HCT116 (cell line): ENCODE measurements around the gene AASDH. TPM values are rescaled to one million over a fixed set of nuclear protein-coding genes. Genes with fewer than 3 reads are reported as not detected.

Experiments
- ATAC-seq: fragments of 200-7000 bp; cut with Tn5 transposase; 2 replicates; pipeline ENCODE4 v1.9.1; 2020; ENCODE audit warnings: mild to moderate bottlenecking, moderate library complexity
- BruUV-seq: library from RNA; stranded (reverse); fragments of 400-500 nt; replicated peaks from 2 replicates; lab custom pipeline; 2021; lab: Mats Ljungman, UMichigan
- CTCF ChIA-PET: fragments of 300-600 bp; sonication (Branson Sonifier 250); formaldehyde crosslinking; loops from one replicate; lab custom pipeline; 2021; ENCODE audit warnings: antibody characterized with exemption; lab: Charles Lee
- POLR2A ChIA-PET: fragments of 300-600, 350-600 bp; sonication (Branson Sonifier 250); formaldehyde crosslinking; loops from one replicate; lab custom pipeline; 2021; ENCODE audit warnings: antibody characterized with exemption; lab: Charles Lee
- RAD21 ChIA-PET, 2 experiments: fragments of 300-600 bp; sonication (Branson Sonifier 250); formaldehyde crosslinking; loops; one replicate each; lab custom pipeline; 2023; ENCODE audit warnings: low total read pairs in 2 of 2; ENCODE audit not compliant: uncharacterized antibody in 2 of 2, unreplicated experiment in 2 of 2, low non-redundant PET in 1 of 2; lab: Charles Lee
- DNase-seq: peaks from one replicate; pipeline ENCODE4 v3.0.0-alpha.2; 2010; ENCODE audit warnings: low read depth, low spot score
- H2AFZ ChIP-seq: fragments of 200-600 bp; shearing (Covaris generic), sonication (generic); 2 replicates; pipeline ENCODE4 v1.6.1; 2017; ENCODE audit warnings: low read depth, mixed run types, mixed read lengths, antibody characterized with exemption, low read length; ENCODE audit not compliant: poor library complexity, severe bottlenecking
- H3K27ac ChIP-seq: 2 replicates; pipeline ENCODE4 v1.5.1; 2012; ENCODE audit warnings: low read depth, low read length
- H3K27me3 ChIP-seq: fragments of 200-600 bp; sonication (generic); 2 replicates; pipeline ENCODE4 v1.6.1; 2016; ENCODE audit warnings: mixed run types, low read length, mixed read lengths; ENCODE audit not compliant: insufficient read depth
- H3K36me3 ChIP-seq, 2 experiments: fragments of 200-500 bp in 1 of 2; fragments of 200-600 bp in 1 of 2; sonication (Bioruptor generic) in 1 of 2; sonication (generic) in 1 of 2; 2 replicates each; pipeline versions ENCODE4 v1.5.1 to v1.6.1; 2014 to 2016; ENCODE audit warnings: low read length in 2 of 2, inconsistent platforms in 1 of 2, mixed read lengths in 1 of 2, mixed run types in 1 of 2; ENCODE audit not compliant: insufficient read depth in 2 of 2, control insufficient read depth in 1 of 2
- H3K4me1 ChIP-seq, 2 experiments: fragments of 200-600 bp in 1 of 2; sonication (generic) in 1 of 2; 2 replicates each; pipeline versions ENCODE4 v1.5.1 to v1.6.1; 2012 to 2017; ENCODE audit warnings: low read length in 2 of 2, inconsistent platforms in 1 of 2, mild to moderate bottlenecking in 1 of 2, mixed read lengths in 1 of 2, mixed run types in 1 of 2, moderate library complexity in 1 of 2; ENCODE audit not compliant: insufficient read depth in 2 of 2, control insufficient read depth in 1 of 2
- H3K4me2 ChIP-seq: fragments of 200-600 bp; sonication (generic); 2 replicates; pipeline ENCODE4 v1.6.1; 2017; ENCODE audit warnings: mixed run types, low read length, mixed read lengths
- H3K4me3 ChIP-seq, 2 experiments: fragments of 200-600 bp in 1 of 2; sonication (generic) in 1 of 2; replicated peaks in 1 of 2; 2 replicates each; pipeline ENCODE4 v1.5.1; 2011 to 2016; ENCODE audit warnings: low read length in 2 of 2, control low read depth in 1 of 2, low read depth in 1 of 2, mild to moderate bottlenecking in 1 of 2, mixed read lengths in 1 of 2, mixed run types in 1 of 2
- H3K79me2 ChIP-seq: fragments of 200-600 bp; sonication (generic); 2 replicates; pipeline ENCODE4 v1.6.1; 2017; ENCODE audit warnings: mild to moderate bottlenecking, mixed run types, low read length, moderate library complexity, mixed read lengths; ENCODE audit not compliant: insufficient read depth
- H3K9ac ChIP-seq: fragments of 200-600 bp; sonication (generic); 2 replicates; pipeline ENCODE4 v1.6.1; 2016; ENCODE audit warnings: low read length, mixed read lengths
- H3K9me2 ChIP-seq: fragments of 200-600 bp; sonication (generic), shearing (Covaris generic); 2 replicates; pipeline ENCODE4 v1.6.1; 2017; ENCODE audit warnings: mixed run types, mild to moderate bottlenecking, moderate library complexity; ENCODE audit not compliant: insufficient read depth
- H3K9me3 ChIP-seq, 2 experiments: fragments of 200-500 bp in 1 of 2; fragments of 200-600 bp in 1 of 2; sonication (Bioruptor generic) in 1 of 2; sonication (generic) in 1 of 2; 2 replicates each; pipeline ENCODE4 v1.6.1; 2014 to 2017; ENCODE audit warnings: low read length in 2 of 2, mixed read lengths in 2 of 2, inconsistent platforms in 1 of 2, low read depth in 1 of 2, mild to moderate bottlenecking in 1 of 2, mixed run types in 1 of 2, moderate library complexity in 1 of 2; ENCODE audit not compliant: control insufficient read depth in 1 of 2, insufficient read depth in 1 of 2
- H4K20me1 ChIP-seq: fragments of 200-600 bp; sonication (generic), shearing (Covaris generic); 2 replicates; pipeline ENCODE4 v1.6.1; 2017; ENCODE audit warnings: mixed run types, mild to moderate bottlenecking, moderate library complexity; ENCODE audit not compliant: insufficient read depth
- CBX3 ChIP-seq: IDR thresholded peaks from 2 replicates; pipeline ENCODE4 v1.6.1; 2012; ENCODE audit warnings: low read depth
- CTCF ChIP-seq, 3 experiments: fragments of 200-600 bp in 1 of 3; sonication (generic) in 1 of 3; IDR thresholded peaks in 2 of 3; conservative IDR thresholded peaks in 1 of 3; 2 replicates each; pipeline ENCODE4 v1.5.1; 2012 to 2017; ENCODE audit warnings: low read depth in 2 of 3, low read length in 2 of 3, antibody characterized with exemption in 1 of 3, borderline replicate concordance in 1 of 3, control low read depth in 1 of 3, mild to moderate bottlenecking in 1 of 3, mixed read lengths in 1 of 3, mixed run types in 1 of 3, moderate library complexity in 1 of 3; ENCODE audit not compliant: insufficient read depth in 1 of 3
- EGR1 ChIP-seq: IDR thresholded peaks from 2 replicates; pipeline ENCODE4 v1.6.1; 2012; ENCODE audit warnings: low read depth
- ELF1 ChIP-seq: IDR thresholded peaks from 2 replicates; pipeline ENCODE4 v1.6.1; 2012; ENCODE audit warnings: low read depth, borderline replicate concordance
- EZH2phosphoT487 ChIP-seq: fragments of 200-600 bp; IDR thresholded peaks from 2 replicates; pipeline ENCODE4 v1.6.1; 2018; ENCODE audit warnings: antibody characterized with exemption, borderline replicate concordance
- FOSL1 ChIP-seq: IDR thresholded peaks from 2 replicates; pipeline ENCODE4 v1.6.1; 2012; ENCODE audit warnings: low read depth
- POLR2A ChIP-seq: IDR thresholded peaks from 2 replicates; pipeline ENCODE4 v1.7.0; 2011; ENCODE audit warnings: borderline replicate concordance; ENCODE audit not compliant: insufficient read depth, insufficient read length; ENCODE audit errors: extremely low read depth
- POLR2AphosphoS5 ChIP-seq: IDR thresholded peaks from 2 replicates; pipeline ENCODE4 v1.6.1; 2011; ENCODE audit warnings: mild to moderate bottlenecking, low read depth, low read length, moderate library complexity
- RAD21 ChIP-seq: IDR thresholded peaks from 2 replicates; pipeline ENCODE4 v1.6.1; 2012; ENCODE audit warnings: low read depth, mild to moderate bottlenecking
- SIN3A ChIP-seq: IDR thresholded peaks from 2 replicates; pipeline ENCODE4 v1.6.1; 2012; ENCODE audit warnings: low read depth
- SP1 ChIP-seq: IDR thresholded peaks from 2 replicates; pipeline ENCODE4 v1.6.1; 2012; ENCODE audit warnings: low read depth
- SRF ChIP-seq: IDR thresholded peaks from 2 replicates; pipeline ENCODE4 v1.6.1; 2012; ENCODE audit warnings: low read depth
- TCF7L2 ChIP-seq: IDR thresholded peaks from 2 replicates; pipeline ENCODE4 v1.7.0; 2011; ENCODE audit warnings: borderline replicate concordance, inconsistent platforms; ENCODE audit not compliant: insufficient read depth, insufficient read length; ENCODE audit errors: extremely low read depth
- YY1 ChIP-seq: IDR thresholded peaks from 2 replicates; pipeline ENCODE4 v1.6.1; 2011; ENCODE audit warnings: low read length, low read depth, moderate library complexity, mild to moderate bottlenecking; ENCODE audit not compliant: insufficient replicate concordance; ENCODE audit errors: extremely low read depth
- ZNF274 ChIP-seq: fragments of 200-500 bp; sonication (Bioruptor generic); IDR thresholded peaks from 2 replicates; pipeline ENCODE4 v1.6.1; 2014; ENCODE audit warnings: mild to moderate bottlenecking, low read depth, low read length, inconsistent platforms
- intact Hi-C: fragments of 100-400 bp; cut with micrococcal nuclease; formaldehyde crosslinking; loops from 2 replicates; pipeline ENCODE4 v1.10.0; 2022
- total RNA-seq: library from RNA; stranded (reverse); gene quantifications from one replicate; pipeline ENCODE4 v1.2.1, GENCODE V29; 2021; ENCODE audit not compliant: unreplicated experiment
- TF ChIP-seq, protein P1 (sequence below): IDR thresholded peaks from 2 replicates; pipeline ENCODE4 v1.6.1; 2012

AASDH gene
- total RNA-seq, 1 experiment from 2014 or later, result 13.7 TPM

- ATAC-seq, result no peak
- ChIA-PET RAD21 (no interaction called here), POLR2A (interaction anchor here (1.2 kb wide), 1 partner anchor 17 kb away, joined by 4 read pairs; the partner anchor contains the start of gene AASDH), CTCF (no interaction called here)
- no peak overlapping the region for H3K9ac ChIP-seq
- H3K79me2 ChIP-seq, result peaks cover 79% of the 10 kb centered on the region
- no TSS peak for BruUV-seq
- peaks cover 21% of the 10 kb centered on the region for H4K20me1 ChIP-seq
- H2AFZ ChIP-seq, result no peak overlapping the region
- intact Hi-C loops, result no loop called here
- no peak overlapping the region for H3K4me3 ChIP-seq
- H3K9me2 ChIP-seq, result no peaks in the 10 kb centered on the region
- TF ChIP-seq FOSL1 (no peak), SP1 (no peak), EGR1 (no peak), ZNF274 (no peak), ELF1 (no peak), EZH2phosphoT487 (no peak), SIN3A (no peak), YY1 (no peak), POLR2AphosphoS5 (no peak), CBX3 (no peak), SRF (no peak), TCF7L2 (no peak), CTCF (IDR thresholded peaks at IDR 0.05 in 2 of 3, conservative IDR thresholded peaks at IDR 0.05 in 1 of 3; ENCODE audit: borderline replicate concordance in 1 of 3, insufficient read depth in 1 of 3, low read depth in 2 of 3, low read length in 2 of 3) (no peak), POLR2A (no peak), RAD21 (no peak)
- TF ChIP-seq, protein P1, sequence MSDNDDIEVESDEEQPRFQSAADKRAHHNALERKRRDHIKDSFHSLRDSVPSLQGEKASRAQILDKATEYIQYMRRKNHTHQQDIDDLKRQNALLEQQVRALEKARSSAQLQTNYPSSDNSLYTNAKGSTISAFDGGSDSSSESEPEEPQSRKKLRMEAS, result no peak
- no peak for DNase-seq
- no peaks in the 10 kb centered on the region for H3K27me3 ChIP-seq
- H3K27ac ChIP-seq, result no peak overlapping the region
- no peaks in the 10 kb centered on the region for H3K9me3 ChIP-seq
- no peak overlapping the region for H3K4me2 ChIP-seq
- peaks cover 6% of the 10 kb centered on the region in 2 experiments; a peak in 3 of 4 replicates for H3K4me1 ChIP-seq
- peaks cover 39 to 50% of the 10 kb centered on the region in 2 experiments for H3K36me3 ChIP-seq
These were observed 17.7 kb upstream of the AASDH start for GRCh38 chr4:56405016-56405415.
